ENCODE measurements around the gene CFAP251. TPM values are rescaled to one million over a fixed set of nuclear protein-coding genes. Genes with fewer than 3 reads are reported as not detected.

Gene CFAP251
- polyA plus RNA-seq, 2 of the 4 experiments (the other 2 are of a cell fraction): 0.94 to 1.4 TPM

- TF ChIP-seq CTCF (IDR thresholded peaks at IDR 0.05) (no peak), SREBF2 (IDR thresholded peaks at IDR 0.05) (no peak), ZSCAN20 (CRISPR knock-in tag; IDR thresholded peaks at IDR 0.05) (no peak), HES2 (IDR thresholded peaks at IDR 0.05) (no peak), CEBPB (IDR thresholded peaks at IDR 0.05) (no peak), KDM5A (IDR thresholded peaks at IDR 0.05) (no peak)
- TF ChIP-seq, protein P1, sequence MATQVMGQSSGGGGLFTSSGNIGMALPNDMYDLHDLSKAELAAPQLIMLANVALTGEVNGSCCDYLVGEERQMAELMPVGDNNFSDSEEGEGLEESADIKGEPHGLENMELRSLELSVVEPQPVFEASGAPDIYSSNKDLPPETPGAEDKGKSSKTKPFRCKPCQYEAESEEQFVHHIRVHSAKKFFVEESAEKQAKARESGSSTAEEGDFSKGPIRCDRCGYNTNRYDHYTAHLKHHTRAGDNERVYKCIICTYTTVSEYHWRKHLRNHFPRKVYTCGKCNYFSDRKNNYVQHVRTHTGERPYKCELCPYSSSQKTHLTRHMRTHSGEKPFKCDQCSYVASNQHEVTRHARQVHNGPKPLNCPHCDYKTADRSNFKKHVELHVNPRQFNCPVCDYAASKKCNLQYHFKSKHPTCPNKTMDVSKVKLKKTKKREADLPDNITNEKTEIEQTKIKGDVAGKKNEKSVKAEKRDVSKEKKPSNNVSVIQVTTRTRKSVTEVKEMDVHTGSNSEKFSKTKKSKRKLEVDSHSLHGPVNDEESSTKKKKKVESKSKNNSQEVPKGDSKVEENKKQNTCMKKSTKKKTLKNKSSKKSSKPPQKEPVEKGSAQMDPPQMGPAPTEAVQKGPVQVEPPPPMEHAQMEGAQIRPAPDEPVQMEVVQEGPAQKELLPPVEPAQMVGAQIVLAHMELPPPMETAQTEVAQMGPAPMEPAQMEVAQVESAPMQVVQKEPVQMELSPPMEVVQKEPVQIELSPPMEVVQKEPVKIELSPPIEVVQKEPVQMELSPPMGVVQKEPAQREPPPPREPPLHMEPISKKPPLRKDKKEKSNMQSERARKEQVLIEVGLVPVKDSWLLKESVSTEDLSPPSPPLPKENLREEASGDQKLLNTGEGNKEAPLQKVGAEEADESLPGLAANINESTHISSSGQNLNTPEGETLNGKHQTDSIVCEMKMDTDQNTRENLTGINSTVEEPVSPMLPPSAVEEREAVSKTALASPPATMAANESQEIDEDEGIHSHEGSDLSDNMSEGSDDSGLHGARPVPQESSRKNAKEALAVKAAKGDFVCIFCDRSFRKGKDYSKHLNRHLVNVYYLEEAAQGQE (IDR thresholded peaks at IDR 0.05): no peak
Observed at GRCh38 chr12:122032580-122032979, 114.2 kb downstream of the CFAP251 start (continued).

DNA sequence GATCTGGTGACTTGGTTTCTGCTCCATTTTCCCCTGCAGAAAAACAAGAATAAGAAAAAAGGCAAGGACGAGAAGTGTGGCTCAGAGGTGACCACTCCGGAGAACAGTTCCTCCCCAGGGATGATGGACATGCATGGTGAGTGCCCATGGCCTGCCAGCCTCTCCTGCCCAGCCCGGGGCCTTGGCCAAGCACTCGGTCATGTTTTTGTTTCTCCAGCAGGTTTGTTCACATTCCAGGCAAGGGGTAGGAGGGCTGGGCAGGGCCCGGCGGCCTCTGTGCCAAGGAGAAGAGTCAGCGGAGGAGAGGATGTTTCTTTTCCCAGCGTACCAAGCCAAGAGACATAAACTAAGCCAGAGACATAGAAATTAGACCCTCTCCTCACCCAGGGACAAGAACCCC is 116.9 kb downstream of the CFAP251 start:
- Histone ChIP-seq H3K4me2 (no peak overlapping the region), H3K27ac (no peak overlapping the region), H3K4me3 (no peak overlapping the region), H3K4me1 (peaks cover 8% of the 10 kb centered on the region), H3K9me3 (no peaks in the 10 kb centered on the region)
- ATAC-seq (no peak), FAIRE-seq (no peak), DNase-seq (ENCODE audit: low read depth in 1 of 2, low spot score in 1 of 2) (no peak)
- TF ChIP-seq FOSB (CRISPR knock-in tag; IDR thresholded peaks at IDR 0.05) (no peak), EP300 (IDR thresholded peaks at IDR 0.05) (no peak), MAFK (IDR thresholded peaks at IDR 0.05; ENCODE audit: partially characterized antibody) (no peak), RCOR1 (IDR thresholded peaks at IDR 0.05; ENCODE audit: low read depth, low read length) (no peak), RFX5 (IDR thresholded peaks at IDR 0.05) (no peak)
- POLR2A ChIA-PET: no interaction called here
- 83% methylated on average over 8 of the region's 8 CpGs for WGBS (ENCODE audit: missing lambda C conversion rate)
- CTCF ChIA-PET: no interaction called here

DNA sequence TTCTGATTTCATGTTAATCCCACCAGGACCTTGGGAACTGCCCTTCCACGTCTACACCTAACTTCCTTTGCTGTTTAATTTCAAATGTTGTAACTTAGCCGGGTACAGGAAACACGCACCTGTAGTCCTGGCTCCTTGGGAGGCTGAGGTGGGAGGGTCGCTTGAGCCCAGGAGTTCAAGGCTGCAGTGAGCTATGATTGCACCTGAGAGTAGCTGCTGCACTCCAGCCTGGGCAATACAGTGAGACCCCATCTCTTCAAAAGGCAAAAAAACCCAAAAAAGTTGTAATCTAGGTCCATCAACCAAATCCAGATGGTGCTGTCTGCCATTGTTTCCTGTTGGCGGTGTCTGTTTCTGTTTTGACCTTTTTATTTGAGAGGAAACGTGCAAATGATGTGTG is 117.8 kb downstream of the CFAP251 start:
- DNase-seq (ENCODE audit: low read depth in 1 of 2, low spot score in 1 of 2): no peak
- peaks cover 13% of the 10 kb centered on the region for H3K4me1 ChIP-seq
- no peak for TF ChIP-seq RAD21 (conservative IDR thresholded peaks at IDR 0.05 in 1 of 2, IDR thresholded peaks at IDR 0.05 in 1 of 2)
- TF ChIP-seq SREBF2 (IDR thresholded peaks at IDR 0.05): no peak
- TF ChIP-seq ZC3H11A (IDR thresholded peaks at IDR 0.05): no peak
- TF ChIP-seq GATA3 (IDR thresholded peaks at IDR 0.05; ENCODE audit: borderline replicate concordance): no peak
- no peak for TF ChIP-seq HOXB13 (CRISPR knock-in tag; IDR thresholded peaks at IDR 0.05; ENCODE audit: low read depth)
- no peak for TF ChIP-seq TP53 (CRISPR knock-in tag; IDR thresholded peaks at IDR 0.05)
- no peak for TF ChIP-seq HES2 (IDR thresholded peaks at IDR 0.05)
- TF ChIP-seq, protein P2, sequence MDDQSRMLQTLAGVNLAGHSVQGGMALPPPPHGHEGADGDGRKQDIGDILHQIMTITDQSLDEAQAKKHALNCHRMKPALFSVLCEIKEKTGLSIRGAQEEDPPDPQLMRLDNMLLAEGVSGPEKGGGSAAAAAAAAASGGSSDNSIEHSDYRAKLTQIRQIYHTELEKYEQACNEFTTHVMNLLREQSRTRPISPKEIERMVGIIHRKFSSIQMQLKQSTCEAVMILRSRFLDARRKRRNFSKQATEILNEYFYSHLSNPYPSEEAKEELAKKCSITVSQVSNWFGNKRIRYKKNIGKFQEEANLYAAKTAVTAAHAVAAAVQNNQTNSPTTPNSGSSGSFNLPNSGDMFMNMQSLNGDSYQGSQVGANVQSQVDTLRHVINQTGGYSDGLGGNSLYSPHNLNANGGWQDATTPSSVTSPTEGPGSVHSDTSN (IDR thresholded peaks at IDR 0.05): no peak
- no peak for TF ChIP-seq ESRRA (IDR thresholded peaks at IDR 0.05; ENCODE audit: borderline replicate concordance, low read length)
- no peak for TF ChIP-seq ZSCAN20 (CRISPR knock-in tag; IDR thresholded peaks at IDR 0.05)
- no peak for TF ChIP-seq CEBPB (IDR thresholded peaks at IDR 0.05)
- no peak for TF ChIP-seq CBX8 (IDR thresholded peaks at IDR 0.05)
- TF ChIP-seq ZNF302 (CRISPR knock-in tag; IDR thresholded peaks at IDR 0.05): no peak
- TF ChIP-seq NFE2L2 (conservative IDR thresholded peaks at IDR 0.05; ENCODE audit: low read length): no peak
- no peak for TF ChIP-seq KDM1A (IDR thresholded peaks at IDR 0.05; ENCODE audit: low read depth)
- WGBS (ENCODE audit: missing lambda C conversion rate): 92% methylated on average over 6 of the region's 6 CpGs
- no peak for ATAC-seq
- no peak for FAIRE-seq
- H3K4me2 ChIP-seq: no peak overlapping the region
- CTCF ChIA-PET: interaction anchor here (0.6 to 2.9 kb wide), 6 partner anchors 12 to 109 kb away, joined by 3 to 15 read pairs (median 4); no protein-coding TSS in a partner anchor
- POLR2A ChIA-PET: no interaction called here
- H3K9me3 ChIP-seq: no peaks in the 10 kb centered on the region
- H3K4me3 ChIP-seq: no peak overlapping the region
- no peak overlapping the region for H3K27ac ChIP-seq

Data from A549 (cell line).